GM12892 (cell line): ENCODE measurements around the gene MARK3.

Source experiments
- POLR2A ChIP-seq: IDR thresholded peaks from 2 replicates; pipeline ENCODE4 v1.6.1; 2011; ENCODE audit warnings: low read depth, low read length, control low read depth
- TAF1 ChIP-seq: IDR thresholded peaks from 2 replicates; pipeline ENCODE4 v1.6.1; 2011; ENCODE audit warnings: low read depth, mild to moderate bottlenecking, control low read depth, low read length, borderline replicate concordance

- TF ChIP-seq POLR2A, result no peak
- no peak for TF ChIP-seq TAF1
Observed at GRCh38 chr14:103489621-103490020, 104.4 kb downstream of the MARK3 start.
